ENCODE results near the gene POLR2E. TPM values are rescaled to one million over a fixed set of nuclear protein-coding genes. Genes with fewer than 3 reads are reported as not detected.

The POLR2E gene
- total RNA-seq, 4 donors from 2014 or later = 84.1 to 142 (median 111) TPM

- WGBS = no CpG with 5 or more reads among the region's 14 CpGs
- Histone ChIP-seq H3K27ac (no peak overlapping the region), H3K36me3 (peaks cover 38% of the 10 kb centered on the region), H3K4me1 (no peaks in the 10 kb centered on the region), H3K4me3 (no peak overlapping the region), H3K27me3 (no peaks in the 10 kb centered on the region), H3K9me3 (peaks cover 13% of the 10 kb centered on the region)
- DNase-seq (ENCODE audit: low spot score in 2 of 2) = no peak
- no peak for TF ChIP-seq EP300 (IDR thresholded peaks at IDR 0.05)
- no peak for TF ChIP-seq POLR2A (IDR thresholded peaks at IDR 0.05)
- TF ChIP-seq CTCF (IDR thresholded peaks at IDR 0.05) = no peak
- no peak for TF ChIP-seq POLR2AphosphoS5 (IDR thresholded peaks at IDR 0.05)
Observed at GRCh38 chr19:1055028-1055425, 40.1 kb downstream of the POLR2E start.

- Histone ChIP-seq H3K36me3 (peaks cover 36% of the 10 kb centered on the region), H3K9me3 (peaks cover 13% of the 10 kb centered on the region), H3K27me3 (no peaks in the 10 kb centered on the region), H3K4me1 (no peaks in the 10 kb centered on the region), H3K4me3 (no peak overlapping the region), H3K27ac (no peak overlapping the region)
- DNase-seq (ENCODE audit: low spot score in 2 of 2) = no peak
- 87% methylated on average over 10 of the region's 28 CpGs for WGBS
- TF ChIP-seq EP300 (IDR thresholded peaks at IDR 0.05) (no peak), POLR2A (IDR thresholded peaks at IDR 0.05) (no peak), POLR2AphosphoS5 (IDR thresholded peaks at IDR 0.05) (no peak), CTCF (IDR thresholded peaks at IDR 0.05) (no peak)
Observed at GRCh38 chr19:1054102-1055027, 40.8 kb downstream of the POLR2E start.

- 92% methylated on average over 14 of the region's 31 CpGs for WGBS
- H3K4me3 ChIP-seq = no peak overlapping the region
- TF ChIP-seq POLR2A (IDR thresholded peaks at IDR 0.05) = no peak
- no peak for TF ChIP-seq CTCF (IDR thresholded peaks at IDR 0.05)
- no peak overlapping the region for H3K27ac ChIP-seq
- no peaks in the 10 kb centered on the region for H3K4me1 ChIP-seq
- H3K9me3 ChIP-seq = peaks cover 13% of the 10 kb centered on the region
- H3K36me3 ChIP-seq = peaks cover 28% of the 10 kb centered on the region
- no peaks in the 10 kb centered on the region for H3K27me3 ChIP-seq
- no peak for DNase-seq (ENCODE audit: low spot score in 2 of 2)
Observed at GRCh38 chr19:1053176-1054101, 41.7 kb downstream of the POLR2E start.

- Histone ChIP-seq H3K27me3 (no peaks in the 10 kb centered on the region), H3K9me3 (peaks cover 13% of the 10 kb centered on the region), H3K36me3 (peaks cover 28% of the 10 kb centered on the region), H3K4me1 (no peaks in the 10 kb centered on the region), H3K27ac (no peak overlapping the region), H3K4me3 (no peak overlapping the region)
- 96% methylated on average over 2 of the region's 5 CpGs for WGBS
- no peak for TF ChIP-seq EP300 (IDR thresholded peaks at IDR 0.05)
- TF ChIP-seq POLR2A (IDR thresholded peaks at IDR 0.05) = no peak
- no peak for TF ChIP-seq POLR2AphosphoS5 (IDR thresholded peaks at IDR 0.05)
- TF ChIP-seq CTCF (IDR thresholded peaks at IDR 0.05) = no peak
- no peak for DNase-seq (ENCODE audit: low spot score in 2 of 2)
Observed at GRCh38 chr19:1052349-1052975, 42.7 kb downstream of the POLR2E start.
